Activated CD8-positive, alpha-beta memory T cell treated with anti-CD3 and anti-CD28 coated beads for 24 hours (primary cell): ENCODE results near the gene CD53.

Experiments used
- DNase-seq: peaks from one replicate; pipeline ENCODE4 v3.0.0-alpha.2; 2020

The CD53 gene

GRCh38 chr1:110877364-110877763 lies 4.4 kb downstream of the CD53 start:
- DNase-seq = no peak

GRCh38 chr1:110877776-110878175 lies 4.8 kb downstream of the CD53 start:
- DNase-seq = no peak

- DNase-seq = no peak
These were observed 5.6 kb downstream of the CD53 start for GRCh38 chr1:110878591-110878990.

GRCh38 chr1:110878993-110879392 lies 6.0 kb downstream of the CD53 start:
- DNase-seq = no peak

GRCh38 chr1:110879758-110880606 lies 7.0 kb downstream of the CD53 start:
- DNase-seq = no peak

- DNase-seq = no peak
These were observed 7.9 kb downstream of the CD53 start for GRCh38 chr1:110880708-110881374.

GRCh38 chr1:110888049-110888448 lies 15.1 kb downstream of the CD53 start:
- no peak for DNase-seq

GRCh38 chr1:110888641-110889040 lies 15.7 kb downstream of the CD53 start:
- no peak for DNase-seq

- DNase-seq = no peak
These were observed 17.7 kb downstream of the CD53 start for GRCh38 chr1:110890474-110891196.

GRCh38 chr1:110893908-110894490 lies 21.1 kb downstream of the CD53 start:
- DNase-seq = no peak

- DNase-seq = no peak
These were observed 23.1 kb downstream of the CD53 start for GRCh38 chr1:110896090-110896489.

GRCh38 chr1:110897681-110898080 lies 24.7 kb downstream of the CD53 start:
- no peak for DNase-seq

- DNase-seq = no peak
These were observed 25.9 kb downstream of the CD53 start for GRCh38 chr1:110898734-110899457.

GRCh38 chr1:110899458-110899843 lies 26.5 kb downstream of the CD53 start:
- no peak for DNase-seq

GRCh38 chr1:110902820-110903463 lies 30.0 kb downstream of the CD53 start:
- DNase-seq = no peak

GRCh38 chr1:110903853-110904500 lies 31.0 kb downstream of the CD53 start:
- no peak for DNase-seq

GRCh38 chr1:110912784-110913183 lies 39.8 kb downstream of the CD53 start:
- no peak for DNase-seq

GRCh38 chr1:110914676-110915075 lies 41.7 kb downstream of the CD53 start:
- no peak for DNase-seq

- DNase-seq = no peak
These were observed 42.9 kb downstream of the CD53 start for GRCh38 chr1:110915804-110916203.

- no peak for DNase-seq
These were observed 43.3 kb downstream of the CD53 start for GRCh38 chr1:110916274-110916668.

- DNase-seq = no peak
These were observed 43.8 kb downstream of the CD53 start for GRCh38 chr1:110916669-110917306.
